Neutrophil (primary cell): ENCODE measurements around the gene WDSUB1.

Experiments
- H3K27ac ChIP-seq: fragments of 200-600 bp; sonication (generic); 2 replicates; pipeline ENCODE4 v1.5.1; 2016; ENCODE audit warnings: mild to moderate bottlenecking, moderate library complexity
- H3K27me3 ChIP-seq: fragments of 200-600 bp; sonication (generic); 2 replicates; pipeline ENCODE4 v1.6.0; 2016; ENCODE audit warnings: mild to moderate bottlenecking
- H3K36me3 ChIP-seq: fragments of 200-600 bp; sonication (generic); 2 replicates; pipeline ENCODE4 v1.5.1; 2017
- H3K4me1 ChIP-seq, 2 experiments: fragments of 200-600 bp in 1 of 2; sonication (generic) in 1 of 2; 1 replicate in 1 of 2; 2 replicates in 1 of 2; pipeline versions ENCODE4 v1.5.1 to v1.6.1; 2013 to 2016; ENCODE audit warnings: low read depth in 1 of 2, low read length in 1 of 2, mild to moderate bottlenecking in 1 of 2, moderate library complexity in 1 of 2; ENCODE audit not compliant: control insufficient read depth in 1 of 2, insufficient read depth in 1 of 2
- H3K4me3 ChIP-seq, 2 experiments: fragments of 200-600 bp in 1 of 2; sonication (generic) in 1 of 2; 1 replicate in 1 of 2; 2 replicates in 1 of 2; pipeline ENCODE4 v1.5.1; 2013 to 2016; ENCODE audit warnings: low read depth in 1 of 2, low read length in 1 of 2, mild to moderate bottlenecking in 1 of 2, moderate library complexity in 1 of 2
- H3K9me3 ChIP-seq: fragments of 200-600 bp; sonication (generic); 2 replicates; pipeline ENCODE4 v1.5.1; 2016
- TF ChIP-seq, protein P1 (sequence below): fragments of 200-600 bp; sonication (generic); IDR thresholded peaks from 2 replicates; pipeline ENCODE4 v1.5.1; 2016; ENCODE audit warnings: antibody characterized with exemption

WDSUB1 gene

DNA sequence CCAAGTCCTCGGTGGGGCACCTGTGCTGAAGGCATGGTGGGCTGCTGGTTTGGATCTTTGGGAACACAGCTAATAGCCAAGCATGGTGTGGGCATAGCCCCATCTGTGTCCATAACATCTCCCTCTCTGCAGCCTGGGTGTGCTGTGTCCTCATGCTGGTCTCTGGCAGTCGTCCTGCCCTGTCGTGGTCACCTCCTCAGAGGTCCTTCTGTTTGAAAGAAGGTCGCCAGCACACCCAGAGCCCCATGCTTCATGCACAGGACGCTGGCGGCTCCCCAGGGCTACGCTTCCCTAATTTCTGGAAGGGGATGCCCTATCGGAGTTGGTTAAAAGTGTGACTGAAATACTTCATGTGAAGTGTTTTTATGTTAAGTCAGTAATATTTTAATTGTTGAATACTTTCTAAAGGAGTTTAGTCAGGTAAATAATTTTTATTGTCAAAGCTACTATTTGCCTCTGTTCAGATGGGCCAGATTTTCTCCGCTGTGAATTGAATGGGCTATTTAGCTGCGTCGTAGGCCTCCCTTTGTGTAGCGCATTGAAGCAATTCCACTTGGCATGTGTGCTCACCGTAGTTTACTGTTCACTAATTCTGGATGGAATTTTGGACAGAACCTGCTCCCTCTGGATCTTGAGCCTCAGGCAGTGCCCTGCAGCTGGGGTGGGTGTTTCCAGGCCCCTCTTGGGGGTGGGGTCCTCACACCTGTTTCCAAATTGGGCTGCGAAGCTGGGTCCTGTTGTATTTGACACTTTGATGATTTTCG, 81.9 kb downstream of the WDSUB1 start:
- Histone ChIP-seq H3K27ac (no peak overlapping the region), H3K4me1 (no peaks in the 10 kb centered on the region), H3K9me3 (no peaks in the 10 kb centered on the region), H3K4me3 (no peak overlapping the region), H3K36me3 (no peaks in the 10 kb centered on the region), H3K27me3 (no peaks in the 10 kb centered on the region)
- TF ChIP-seq, protein P1, sequence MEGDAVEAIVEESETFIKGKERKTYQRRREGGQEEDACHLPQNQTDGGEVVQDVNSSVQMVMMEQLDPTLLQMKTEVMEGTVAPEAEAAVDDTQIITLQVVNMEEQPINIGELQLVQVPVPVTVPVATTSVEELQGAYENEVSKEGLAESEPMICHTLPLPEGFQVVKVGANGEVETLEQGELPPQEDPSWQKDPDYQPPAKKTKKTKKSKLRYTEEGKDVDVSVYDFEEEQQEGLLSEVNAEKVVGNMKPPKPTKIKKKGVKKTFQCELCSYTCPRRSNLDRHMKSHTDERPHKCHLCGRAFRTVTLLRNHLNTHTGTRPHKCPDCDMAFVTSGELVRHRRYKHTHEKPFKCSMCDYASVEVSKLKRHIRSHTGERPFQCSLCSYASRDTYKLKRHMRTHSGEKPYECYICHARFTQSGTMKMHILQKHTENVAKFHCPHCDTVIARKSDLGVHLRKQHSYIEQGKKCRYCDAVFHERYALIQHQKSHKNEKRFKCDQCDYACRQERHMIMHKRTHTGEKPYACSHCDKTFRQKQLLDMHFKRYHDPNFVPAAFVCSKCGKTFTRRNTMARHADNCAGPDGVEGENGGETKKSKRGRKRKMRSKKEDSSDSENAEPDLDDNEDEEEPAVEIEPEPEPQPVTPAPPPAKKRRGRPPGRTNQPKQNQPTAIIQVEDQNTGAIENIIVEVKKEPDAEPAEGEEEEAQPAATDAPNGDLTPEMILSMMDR, result no peak

DNA sequence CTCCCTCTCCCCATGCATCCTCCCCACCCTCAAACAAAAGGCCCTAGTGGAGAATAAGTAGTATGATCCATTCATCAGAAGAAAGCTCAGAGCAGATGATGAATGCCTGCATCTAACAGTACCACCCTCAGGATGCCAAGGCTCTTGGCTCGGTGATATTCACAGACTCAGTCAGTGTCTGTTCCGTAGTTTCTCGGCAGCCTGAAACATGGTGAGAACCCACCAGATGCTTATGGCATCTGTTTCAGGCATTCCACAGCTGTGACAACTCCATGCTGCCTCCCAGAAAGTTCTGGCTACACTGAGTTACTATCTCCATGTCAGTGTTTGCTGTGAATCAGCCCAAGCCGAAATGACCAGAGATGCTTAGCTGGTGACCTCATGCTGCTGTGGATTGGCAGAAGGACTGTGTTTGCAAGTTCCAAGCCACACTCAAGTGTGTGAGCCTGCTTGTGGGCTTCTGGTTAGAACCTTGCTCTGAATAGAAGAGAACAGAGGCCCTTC, 83.9 kb downstream of the WDSUB1 start:
- H3K9me3 ChIP-seq, result no peaks in the 10 kb centered on the region
- no peaks in the 10 kb centered on the region for H3K36me3 ChIP-seq
- no peak overlapping the region for H3K4me3 ChIP-seq
- TF ChIP-seq, protein P1, result no peak
- H3K27ac ChIP-seq, result no peak overlapping the region
- H3K4me1 ChIP-seq, result no peaks in the 10 kb centered on the region
- no peaks in the 10 kb centered on the region for H3K27me3 ChIP-seq

DNA sequence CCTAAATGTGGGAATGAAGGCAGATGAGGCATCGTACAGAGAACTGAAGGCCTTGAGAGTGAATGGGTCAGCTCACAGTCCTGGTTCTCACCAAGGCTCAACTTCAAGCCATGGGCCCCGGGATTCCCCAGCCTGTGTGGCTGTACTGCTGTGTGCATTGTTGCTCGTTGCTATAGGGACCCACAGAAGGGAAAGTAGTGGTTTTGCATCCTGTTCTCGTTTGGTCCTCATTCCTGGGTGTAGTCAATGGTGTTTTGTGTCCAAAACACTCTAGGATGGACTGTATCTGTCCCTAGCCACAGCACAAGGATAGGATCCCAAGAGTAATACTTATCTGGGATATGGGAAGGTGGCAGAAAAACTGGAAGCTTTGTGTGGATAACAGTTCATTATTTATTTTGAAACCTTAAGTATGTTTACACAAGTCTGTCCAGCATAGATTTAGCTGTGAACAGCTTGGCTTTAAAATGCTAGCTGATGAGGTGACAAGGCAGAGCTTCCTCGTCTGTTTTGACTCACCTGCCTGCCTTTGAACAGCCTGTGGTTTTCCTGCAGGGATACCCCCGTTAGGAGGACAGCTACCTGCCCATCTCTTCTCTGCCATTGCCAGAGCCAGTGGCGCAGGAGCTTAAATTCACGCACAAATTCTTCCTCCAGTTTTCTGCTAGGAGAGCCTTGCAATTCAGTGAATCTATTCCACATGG, 85.0 kb downstream of the WDSUB1 start:
- H3K4me1 ChIP-seq, result no peaks in the 10 kb centered on the region
- TF ChIP-seq, protein P1, result no peak
- no peak overlapping the region for H3K27ac ChIP-seq
- no peaks in the 10 kb centered on the region for H3K27me3 ChIP-seq
- H3K36me3 ChIP-seq, result no peaks in the 10 kb centered on the region
- no peak overlapping the region for H3K4me3 ChIP-seq
- H3K9me3 ChIP-seq, result no peaks in the 10 kb centered on the region

DNA sequence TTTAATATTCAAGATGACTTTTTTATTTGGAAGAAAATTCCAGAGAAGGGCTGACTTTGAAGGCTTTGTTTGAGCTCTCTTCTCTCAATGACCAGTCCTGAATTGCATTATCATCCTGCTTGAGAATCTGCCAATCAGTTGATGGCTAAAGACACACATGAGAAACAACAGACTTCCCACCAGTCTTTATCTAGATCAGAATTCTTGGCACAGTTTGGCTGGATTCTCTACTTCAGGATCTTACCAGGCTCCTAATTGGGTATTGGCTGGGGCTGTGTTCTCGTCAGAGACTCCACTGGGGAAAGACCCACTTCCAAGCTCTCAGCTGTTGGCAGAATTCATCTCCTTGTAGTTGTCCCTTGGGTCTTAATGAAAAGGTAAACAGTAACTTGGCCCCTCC, 86.0 kb downstream of the WDSUB1 start:
- H3K36me3 ChIP-seq, result no peaks in the 10 kb centered on the region
- H3K4me3 ChIP-seq, result no peak overlapping the region

DNA sequence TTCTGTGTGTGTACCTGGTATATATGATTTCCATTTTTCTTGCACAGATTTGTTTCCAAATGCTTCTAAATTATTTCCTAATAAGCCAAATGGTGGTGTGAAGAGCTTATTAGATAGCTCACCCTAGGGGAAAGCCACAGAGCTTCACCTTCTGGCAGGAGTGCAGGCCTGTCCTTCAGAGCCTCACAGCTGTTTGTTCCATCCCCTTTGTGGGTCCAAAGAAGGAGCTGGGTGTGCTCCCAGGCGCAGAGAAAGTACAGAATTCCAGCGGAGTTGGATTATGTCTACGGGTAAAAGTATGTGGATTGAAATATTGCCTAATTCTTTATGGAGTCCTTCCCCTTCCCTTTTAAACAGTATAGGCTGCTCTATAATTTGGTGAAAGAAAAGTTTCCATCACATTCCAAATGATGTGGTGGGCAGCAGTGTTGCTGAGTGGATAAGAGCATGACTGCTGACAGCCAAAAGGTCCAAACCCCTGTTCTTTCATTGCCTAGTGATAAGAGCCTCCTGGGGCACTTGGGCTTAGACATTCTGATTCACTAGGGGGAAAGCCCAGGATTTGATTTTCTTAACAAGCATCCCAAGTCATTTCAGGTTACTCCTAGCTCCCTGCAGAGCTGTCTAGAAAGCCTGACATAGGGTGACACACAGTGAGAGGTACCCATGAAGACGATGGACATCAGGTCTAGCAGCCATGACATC, 86.6 kb downstream of the WDSUB1 start:
- H3K9me3 ChIP-seq, result no peaks in the 10 kb centered on the region
- no peaks in the 10 kb centered on the region for H3K27me3 ChIP-seq
- no peaks in the 10 kb centered on the region for H3K4me1 ChIP-seq
- H3K36me3 ChIP-seq, result no peaks in the 10 kb centered on the region
- H3K4me3 ChIP-seq, result no peak overlapping the region
- H3K27ac ChIP-seq, result no peak overlapping the region
- TF ChIP-seq, protein P1, result no peak

More for the DNA sequence above, 86.0 kb downstream of the WDSUB1 start:
- TF ChIP-seq, protein P1, result no peak
- no peaks in the 10 kb centered on the region for H3K27me3 ChIP-seq
- H3K9me3 ChIP-seq, result no peaks in the 10 kb centered on the region
- no peaks in the 10 kb centered on the region for H3K4me1 ChIP-seq
- H3K27ac ChIP-seq, result no peak overlapping the region
